ENCODE data around the gene PRDM15.

PRDM15 gene

GRCh38 chr21:41833497-41834115 lies 45.5 kb downstream of the PRDM15 start:
- Mint-ChIP-seq H3K27ac (no peak overlapping the region), H3K4me3 (no peak overlapping the region), H3K4me1 (no peaks in the 10 kb centered on the region), H3K36me3 (ENCODE audit: low read depth) (peaks cover 28% of the 10 kb centered on the region), H3K9me3 (no peaks in the 10 kb centered on the region), H3K27me3 (ENCODE audit: low read depth) (no peaks in the 10 kb centered on the region)
- TF ChIP-seq, protein P1, sequence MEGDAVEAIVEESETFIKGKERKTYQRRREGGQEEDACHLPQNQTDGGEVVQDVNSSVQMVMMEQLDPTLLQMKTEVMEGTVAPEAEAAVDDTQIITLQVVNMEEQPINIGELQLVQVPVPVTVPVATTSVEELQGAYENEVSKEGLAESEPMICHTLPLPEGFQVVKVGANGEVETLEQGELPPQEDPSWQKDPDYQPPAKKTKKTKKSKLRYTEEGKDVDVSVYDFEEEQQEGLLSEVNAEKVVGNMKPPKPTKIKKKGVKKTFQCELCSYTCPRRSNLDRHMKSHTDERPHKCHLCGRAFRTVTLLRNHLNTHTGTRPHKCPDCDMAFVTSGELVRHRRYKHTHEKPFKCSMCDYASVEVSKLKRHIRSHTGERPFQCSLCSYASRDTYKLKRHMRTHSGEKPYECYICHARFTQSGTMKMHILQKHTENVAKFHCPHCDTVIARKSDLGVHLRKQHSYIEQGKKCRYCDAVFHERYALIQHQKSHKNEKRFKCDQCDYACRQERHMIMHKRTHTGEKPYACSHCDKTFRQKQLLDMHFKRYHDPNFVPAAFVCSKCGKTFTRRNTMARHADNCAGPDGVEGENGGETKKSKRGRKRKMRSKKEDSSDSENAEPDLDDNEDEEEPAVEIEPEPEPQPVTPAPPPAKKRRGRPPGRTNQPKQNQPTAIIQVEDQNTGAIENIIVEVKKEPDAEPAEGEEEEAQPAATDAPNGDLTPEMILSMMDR (IDR thresholded peaks at IDR 0.05; ENCODE audit: unreplicated experiment in 3 of 3) = no peak

DNA sequence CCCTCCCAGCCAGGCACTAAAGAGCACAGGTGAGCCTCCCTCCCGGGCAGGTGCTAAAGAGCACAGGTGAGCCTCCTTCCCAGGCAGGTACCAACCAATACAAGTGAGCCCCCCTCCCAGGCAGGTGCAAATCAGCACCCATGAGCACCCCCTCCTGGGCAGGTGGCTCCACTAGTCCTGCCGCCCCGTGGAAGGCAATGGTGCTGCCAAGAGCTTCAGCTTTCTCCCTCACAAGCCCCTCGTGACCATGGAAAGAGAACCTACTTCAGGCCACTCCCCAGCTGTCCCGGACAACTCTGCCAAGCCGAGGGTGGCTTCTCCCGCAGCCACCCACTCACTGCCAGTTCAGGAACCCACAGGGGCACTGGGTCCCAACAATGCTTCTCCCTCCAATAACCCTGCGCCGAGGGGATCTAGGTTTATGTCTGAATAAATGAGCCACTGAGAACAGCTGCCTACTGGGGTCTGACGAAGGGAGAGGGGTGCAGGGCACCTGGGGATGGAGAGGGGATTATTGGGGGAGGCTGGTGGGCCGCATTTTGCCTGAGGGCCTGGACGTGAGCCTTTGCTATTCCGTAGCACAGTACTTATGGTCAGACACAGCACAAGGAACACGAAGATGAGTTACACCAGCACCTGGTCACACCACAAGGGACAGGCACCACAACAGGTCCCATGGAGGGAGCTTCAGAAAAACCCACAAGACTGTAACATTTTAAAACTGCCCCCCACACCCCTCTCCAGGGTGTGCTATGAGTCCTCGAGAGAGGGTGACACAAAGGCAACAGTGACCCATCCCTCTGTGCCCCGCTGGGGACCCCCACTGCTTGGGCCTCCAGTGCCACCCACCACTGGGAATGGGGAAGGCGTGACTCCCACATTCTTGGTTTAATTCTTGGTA lies 46.3 kb downstream of the PRDM15 start:
- peaks cover 21% of the 10 kb centered on the region for H3K36me3 Mint-ChIP-seq (ENCODE audit: low read depth)
- no peak overlapping the region for H3K27ac Mint-ChIP-seq
- no peak overlapping the region for H3K4me3 Mint-ChIP-seq
- H3K4me1 Mint-ChIP-seq = no peaks in the 10 kb centered on the region
- no peaks in the 10 kb centered on the region for H3K9me3 Mint-ChIP-seq
- TF ChIP-seq, protein P1 (IDR thresholded peaks at IDR 0.05; ENCODE audit: unreplicated experiment in 3 of 3) = no peak
- H3K27me3 Mint-ChIP-seq (ENCODE audit: low read depth) = no peaks in the 10 kb centered on the region

DNA sequence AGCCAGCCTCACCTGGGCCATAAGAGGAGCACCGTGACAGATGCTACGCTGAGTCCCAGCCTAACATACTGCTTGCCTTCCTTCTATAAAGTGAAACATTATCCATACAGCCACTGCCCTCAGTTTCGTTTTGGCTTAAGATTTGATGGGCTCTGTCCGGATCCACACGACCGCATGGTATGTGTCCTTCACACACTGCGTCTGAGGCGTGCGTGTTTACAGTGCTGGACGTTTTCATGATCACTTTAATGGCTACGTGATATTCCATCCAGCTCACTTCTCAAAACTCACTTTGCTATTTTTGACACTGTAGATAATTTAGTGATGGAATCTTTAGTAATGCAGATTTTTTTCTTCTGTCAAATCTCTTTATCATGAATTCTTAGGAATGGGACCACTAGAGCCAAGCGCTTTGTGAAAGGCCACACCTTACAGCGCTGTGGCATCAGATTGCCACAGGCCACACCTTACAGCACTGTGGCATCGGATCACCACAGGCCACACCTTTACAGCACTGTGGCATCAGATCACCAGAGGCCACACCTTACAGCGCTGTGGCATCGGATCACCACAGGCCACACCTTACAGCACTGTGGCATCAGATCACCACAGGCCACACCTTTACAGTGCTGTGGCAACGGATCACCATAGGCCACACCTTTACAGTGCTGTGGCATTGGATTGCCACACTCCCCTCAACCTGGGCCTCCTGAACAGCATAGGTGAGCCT lies 47.1 kb downstream of the PRDM15 start:
- H3K27me3 Mint-ChIP-seq (ENCODE audit: low read depth) = no peaks in the 10 kb centered on the region
- H3K27ac Mint-ChIP-seq = no peak overlapping the region
- TF ChIP-seq, protein P1 (IDR thresholded peaks at IDR 0.05; ENCODE audit: unreplicated experiment in 3 of 3) = no peak
- H3K4me3 Mint-ChIP-seq = no peak overlapping the region
- H3K9me3 Mint-ChIP-seq = no peaks in the 10 kb centered on the region
- no peaks in the 10 kb centered on the region for H3K4me1 Mint-ChIP-seq
- H3K36me3 Mint-ChIP-seq (ENCODE audit: low read depth) = peaks cover 17% of the 10 kb centered on the region

DNA sequence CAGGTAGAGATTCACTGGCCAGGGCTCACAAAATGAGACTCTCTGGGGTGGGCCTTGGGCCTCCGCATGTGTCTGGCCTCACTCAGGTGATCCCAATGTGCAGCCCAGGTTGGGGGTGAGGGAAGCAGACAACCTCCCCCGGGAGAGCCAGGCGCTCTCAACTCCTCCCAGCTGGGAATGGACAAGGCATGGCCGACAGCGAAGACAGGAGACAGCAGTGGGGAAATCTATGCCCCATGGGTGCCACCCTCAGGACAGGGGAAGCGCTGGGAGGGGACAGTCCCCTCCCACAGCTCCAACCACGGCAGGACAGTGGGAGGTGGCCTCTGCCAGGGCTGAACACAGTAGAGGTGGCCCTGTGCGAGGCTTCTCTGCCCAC lies 47.7 kb downstream of the PRDM15 start:
- Mint-ChIP-seq H3K27me3 (ENCODE audit: low read depth) (no peaks in the 10 kb centered on the region), H3K4me3 (no peak overlapping the region), H3K36me3 (ENCODE audit: low read depth) (peaks cover 11% of the 10 kb centered on the region), H3K9me3 (no peaks in the 10 kb centered on the region), H3K27ac (no peak overlapping the region), H3K4me1 (no peaks in the 10 kb centered on the region)
- TF ChIP-seq, protein P1 (IDR thresholded peaks at IDR 0.05; ENCODE audit: unreplicated experiment in 3 of 3) = no peak

DNA sequence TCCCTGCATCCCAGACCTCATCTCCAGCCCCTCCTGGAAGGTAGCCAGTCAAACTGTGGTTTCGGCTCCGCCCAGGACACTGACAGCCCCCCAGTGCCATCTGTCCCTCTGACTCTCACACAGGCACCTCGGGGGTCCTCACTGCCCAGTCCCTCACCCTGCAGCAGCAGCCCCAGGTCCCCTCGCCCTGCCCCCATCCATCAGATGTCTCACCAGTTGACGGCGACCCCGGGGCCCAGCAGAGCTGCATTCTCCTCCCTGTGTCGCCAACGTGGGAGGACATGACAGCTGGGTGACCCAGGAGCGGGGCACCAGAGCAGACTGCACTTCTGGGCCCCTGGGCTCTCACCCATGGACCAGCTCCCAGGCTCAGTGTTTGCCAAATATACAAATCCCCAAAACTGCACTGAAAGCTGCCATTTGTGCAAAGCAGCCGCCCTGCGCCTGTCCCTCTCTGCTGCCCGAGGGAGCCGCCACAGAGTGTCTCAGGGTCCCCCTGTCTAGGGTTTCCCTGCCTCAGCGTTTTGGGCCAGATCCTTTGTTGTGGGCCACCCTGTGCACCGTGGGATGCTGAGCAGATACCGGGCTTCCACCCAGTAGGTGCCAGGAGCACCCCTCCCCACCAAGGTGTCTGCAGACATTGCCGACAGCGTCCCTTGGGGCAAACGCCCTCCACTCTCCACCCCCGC lies 48.2 kb downstream of the PRDM15 start:
- Mint-ChIP-seq H3K27ac (no peak overlapping the region), H3K4me3 (no peak overlapping the region), H3K4me1 (no peaks in the 10 kb centered on the region), H3K27me3 (ENCODE audit: low read depth) (no peaks in the 10 kb centered on the region), H3K9me3 (no peaks in the 10 kb centered on the region), H3K36me3 (ENCODE audit: low read depth) (peaks cover 6% of the 10 kb centered on the region)
- TF ChIP-seq, protein P1 (IDR thresholded peaks at IDR 0.05; ENCODE audit: unreplicated experiment in 3 of 3) = no peak

Data from nephron (organoid).